ENCODE measurements around the gene DOCK9. TPM values are rescaled to one million over a fixed set of nuclear protein-coding genes. Genes with fewer than 3 reads are reported as not detected.

DOCK9 gene
- total RNA-seq, 1 donor from 2014 or later, result 21.0 TPM

DNA sequence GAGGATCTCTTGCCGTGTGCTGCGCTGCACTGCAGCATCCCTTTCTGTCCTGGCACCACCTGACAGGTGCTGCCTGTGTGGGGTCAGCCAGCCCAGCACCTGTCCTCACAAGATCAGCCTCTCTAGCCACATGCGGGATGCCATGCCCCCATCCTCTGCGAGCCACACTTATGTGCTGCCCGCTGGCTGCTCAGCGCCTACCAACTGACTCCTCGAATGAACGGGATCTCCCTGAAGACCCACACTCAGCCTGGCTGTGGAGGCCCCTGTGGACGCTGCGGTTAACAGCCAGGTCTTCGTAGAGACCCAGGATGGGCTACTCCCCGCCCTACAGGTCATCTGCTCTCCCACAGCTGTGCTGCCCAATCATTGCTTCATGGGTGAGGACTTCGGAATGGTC is 106.1 kb downstream of the DOCK9 start:
- DNase-seq (ENCODE audit: low spot score in 2 of 2, unreplicated experiment in 2 of 2), result no peak
- peaks cover 4% of the 10 kb centered on the region for H3K4me1 Mint-ChIP-seq
- peaks cover 14% of the 10 kb centered on the region for H3K9me3 Mint-ChIP-seq
- no peak overlapping the region for H3K27ac Mint-ChIP-seq
- no peak overlapping the region for H3K4me3 Mint-ChIP-seq
- H3K36me3 Mint-ChIP-seq, result peaks cover 25% of the 10 kb centered on the region
- no peaks in the 10 kb centered on the region for H3K27me3 Mint-ChIP-seq (ENCODE audit: low read depth)
- TF ChIP-seq, protein P1, sequence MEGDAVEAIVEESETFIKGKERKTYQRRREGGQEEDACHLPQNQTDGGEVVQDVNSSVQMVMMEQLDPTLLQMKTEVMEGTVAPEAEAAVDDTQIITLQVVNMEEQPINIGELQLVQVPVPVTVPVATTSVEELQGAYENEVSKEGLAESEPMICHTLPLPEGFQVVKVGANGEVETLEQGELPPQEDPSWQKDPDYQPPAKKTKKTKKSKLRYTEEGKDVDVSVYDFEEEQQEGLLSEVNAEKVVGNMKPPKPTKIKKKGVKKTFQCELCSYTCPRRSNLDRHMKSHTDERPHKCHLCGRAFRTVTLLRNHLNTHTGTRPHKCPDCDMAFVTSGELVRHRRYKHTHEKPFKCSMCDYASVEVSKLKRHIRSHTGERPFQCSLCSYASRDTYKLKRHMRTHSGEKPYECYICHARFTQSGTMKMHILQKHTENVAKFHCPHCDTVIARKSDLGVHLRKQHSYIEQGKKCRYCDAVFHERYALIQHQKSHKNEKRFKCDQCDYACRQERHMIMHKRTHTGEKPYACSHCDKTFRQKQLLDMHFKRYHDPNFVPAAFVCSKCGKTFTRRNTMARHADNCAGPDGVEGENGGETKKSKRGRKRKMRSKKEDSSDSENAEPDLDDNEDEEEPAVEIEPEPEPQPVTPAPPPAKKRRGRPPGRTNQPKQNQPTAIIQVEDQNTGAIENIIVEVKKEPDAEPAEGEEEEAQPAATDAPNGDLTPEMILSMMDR (IDR thresholded peaks at IDR 0.05; ENCODE audit: unreplicated experiment), result no peak

DNA sequence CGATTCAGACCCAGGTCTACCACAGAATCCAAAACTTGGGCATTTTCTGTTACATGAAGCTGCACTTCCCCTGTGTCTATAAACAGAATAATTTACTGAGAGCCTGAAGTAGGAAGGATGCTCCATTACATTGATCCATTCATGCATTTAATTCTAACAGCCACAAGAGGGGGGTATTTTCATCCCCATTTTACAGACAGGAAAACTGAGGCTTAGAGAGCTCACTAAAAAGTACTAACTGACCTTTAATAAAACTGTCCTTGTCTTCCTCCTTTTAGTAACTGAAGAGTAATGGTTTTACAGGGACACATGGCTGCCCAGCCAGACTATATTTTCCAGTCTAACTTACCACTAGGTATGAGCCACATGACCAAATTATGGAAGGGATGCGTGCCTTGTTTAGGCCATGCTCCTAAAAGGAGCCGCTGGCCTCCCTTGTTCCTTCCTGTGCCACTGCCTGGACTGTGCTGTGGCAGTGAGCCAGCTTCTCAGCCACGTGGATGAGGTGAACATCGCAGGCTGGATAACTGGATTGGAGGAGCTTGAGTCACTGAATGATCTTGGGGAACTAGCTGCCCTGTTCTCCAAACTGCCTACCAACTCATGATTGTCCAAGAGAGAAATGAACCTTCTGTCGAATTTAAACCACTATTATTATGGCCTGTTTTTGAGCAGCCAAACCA is 108.3 kb downstream of the DOCK9 start:
- H3K4me3 Mint-ChIP-seq, result no peak overlapping the region
- H3K36me3 Mint-ChIP-seq, result peaks cover 20% of the 10 kb centered on the region
- peaks cover 14% of the 10 kb centered on the region for H3K9me3 Mint-ChIP-seq
- H3K27ac Mint-ChIP-seq, result no peak overlapping the region
- H3K4me1 Mint-ChIP-seq, result no peaks in the 10 kb centered on the region
- TF ChIP-seq, protein P1 (IDR thresholded peaks at IDR 0.05; ENCODE audit: unreplicated experiment), result no peak
- no peaks in the 10 kb centered on the region for H3K27me3 Mint-ChIP-seq (ENCODE audit: low read depth)
- DNase-seq (ENCODE audit: low spot score in 2 of 2, unreplicated experiment in 2 of 2), result no peak

DNA sequence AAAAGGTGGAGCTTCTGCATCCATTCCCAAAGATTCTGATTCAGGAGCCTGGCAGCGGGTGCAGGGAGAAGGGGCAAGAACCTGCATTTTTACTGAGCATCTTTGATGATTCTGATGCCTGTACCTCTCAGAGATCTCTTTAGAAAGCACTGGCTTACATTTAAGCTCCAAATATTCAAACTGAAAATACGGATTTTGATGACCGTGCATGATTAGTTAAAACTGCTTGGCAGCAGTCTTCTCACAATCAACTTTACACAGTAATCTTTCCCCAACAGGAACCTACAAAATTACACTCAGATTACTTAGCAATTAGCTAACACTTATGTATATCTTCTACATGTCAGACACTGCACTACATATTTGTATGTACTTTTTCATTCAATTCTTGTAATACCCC is 108.9 kb downstream of the DOCK9 start:
- TF ChIP-seq, protein P1 (IDR thresholded peaks at IDR 0.05; ENCODE audit: unreplicated experiment), result no peak
- Mint-ChIP-seq H3K4me1 (no peaks in the 10 kb centered on the region), H3K4me3 (no peak overlapping the region), H3K27me3 (ENCODE audit: low read depth) (no peaks in the 10 kb centered on the region), H3K9me3 (peaks cover 13% of the 10 kb centered on the region), H3K27ac (no peak overlapping the region), H3K36me3 (peaks cover 16% of the 10 kb centered on the region)
- no peak for DNase-seq (ENCODE audit: low spot score in 2 of 2, unreplicated experiment in 2 of 2)

DNA sequence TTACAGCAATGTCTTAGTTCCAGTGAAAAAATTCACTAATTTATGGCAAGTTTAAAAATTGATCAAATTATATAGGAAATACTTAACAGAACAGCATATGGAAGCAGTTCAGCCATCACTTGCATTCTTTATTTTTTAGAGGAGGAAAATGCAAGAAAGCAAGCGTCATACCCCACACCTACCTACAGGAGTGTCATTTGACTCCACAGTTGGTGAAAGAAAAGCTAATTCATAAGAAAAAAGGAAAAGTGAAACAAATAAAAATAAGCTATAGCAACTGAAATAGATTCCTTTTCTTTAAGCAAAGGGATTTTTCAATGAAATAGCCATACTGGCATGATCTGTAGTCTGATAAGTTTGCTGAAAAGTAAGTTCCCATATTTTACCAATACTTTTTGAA is 111.0 kb downstream of the DOCK9 start:
- DNase-seq (ENCODE audit: low spot score in 2 of 2, unreplicated experiment in 2 of 2), result no peak
- H3K9me3 Mint-ChIP-seq, result no peaks in the 10 kb centered on the region
- no peaks in the 10 kb centered on the region for H3K27me3 Mint-ChIP-seq (ENCODE audit: low read depth)
- no peaks in the 10 kb centered on the region for H3K4me1 Mint-ChIP-seq
- H3K27ac Mint-ChIP-seq, result no peak overlapping the region
- H3K4me3 Mint-ChIP-seq, result no peak overlapping the region
- H3K36me3 Mint-ChIP-seq, result peaks cover 10% of the 10 kb centered on the region
- TF ChIP-seq, protein P1 (IDR thresholded peaks at IDR 0.05; ENCODE audit: unreplicated experiment), result peak; percentile 24

DNA sequence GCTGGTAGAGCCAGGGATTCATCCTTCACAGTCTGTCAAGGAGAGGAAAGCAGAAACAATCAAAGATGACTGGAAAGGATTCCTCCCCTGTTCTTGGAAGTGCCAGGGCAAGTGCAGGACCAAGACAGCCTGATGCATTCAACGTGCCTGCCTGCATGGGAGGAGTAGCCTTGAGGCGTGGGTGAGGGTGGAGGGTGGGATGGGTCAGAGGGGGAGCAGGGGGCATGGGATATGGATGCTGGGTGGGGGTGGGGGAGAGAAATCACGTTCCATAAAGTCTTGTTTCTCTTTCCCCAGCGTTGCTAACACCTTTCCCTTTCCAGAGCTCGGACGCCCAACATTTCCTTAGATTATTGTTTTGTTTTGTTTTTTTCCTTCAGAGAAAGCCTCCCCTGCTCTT is 117.4 kb downstream of the DOCK9 start:
- DNase-seq (ENCODE audit: low spot score in 2 of 2, unreplicated experiment in 2 of 2), result no peak
- H3K4me3 Mint-ChIP-seq, result no peak overlapping the region
- H3K4me1 Mint-ChIP-seq, result peaks cover 4% of the 10 kb centered on the region

More for the DNA sequence above, 117.4 kb downstream of the DOCK9 start:
- Mint-ChIP-seq H3K36me3 (peaks cover 29% of the 10 kb centered on the region), H3K27ac (no peak overlapping the region), H3K27me3 (ENCODE audit: low read depth) (no peaks in the 10 kb centered on the region), H3K9me3 (no peaks in the 10 kb centered on the region)
- TF ChIP-seq, protein P1 (IDR thresholded peaks at IDR 0.05; ENCODE audit: unreplicated experiment), result no peak

Measured in mesothelial cell of epicardium (in vitro differentiated cells).